Measurements from ENCODE around the gene PINK1. TPM values are rescaled to one million over a fixed set of nuclear protein-coding genes. Genes with fewer than 3 reads are reported as not detected.

The PINK1 gene
- total RNA-seq = 60.1 and 74.5 TPM in 2 replicates

GRCh38 chr1:20633190-20634064 is at the start of gene PINK1:
TSS of gene PINK1 (plus strand) at chr1:20633458. CDS start at chr1:20633549, 91 bp downstream.

DNA sequence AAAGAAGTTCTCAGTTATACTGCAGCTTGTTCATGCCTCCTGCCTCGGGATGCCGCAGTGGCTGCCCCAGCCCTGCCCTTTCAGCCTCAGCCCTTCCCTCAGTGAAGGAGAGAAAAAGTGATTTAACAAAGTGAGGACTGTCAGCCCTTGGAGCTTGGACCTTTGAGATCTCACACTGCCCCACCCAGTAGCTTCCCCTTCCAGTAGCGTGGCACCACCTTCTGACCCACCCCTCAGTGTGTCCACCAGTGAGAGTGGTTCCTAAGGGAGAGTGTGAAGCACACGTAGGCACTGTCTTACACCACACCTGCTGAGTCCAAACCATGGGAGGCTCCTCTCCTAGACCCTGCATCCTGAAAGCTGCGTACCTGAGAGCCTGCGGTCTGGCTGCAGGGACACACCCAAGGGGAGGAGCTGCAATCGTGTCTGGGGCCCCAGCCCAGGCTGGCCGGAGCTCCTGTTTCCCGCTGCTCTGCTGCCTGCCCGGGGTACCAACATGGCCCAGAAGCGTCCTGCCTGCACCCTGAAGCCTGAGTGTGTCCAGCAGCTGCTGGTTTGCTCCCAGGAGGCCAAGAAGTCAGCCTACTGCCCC is 44.5 kb upstream of the PINK1 start, which contains the start of gene CDA:
Gene CDA (plus strand): TSS at position 464 of the 592 bp plus-strand sequence. CDS start 33 bp downstream, at position 497.

GRCh38 chr1:20661207-20662109 is 28.2 kb downstream of the PINK1 start, which contains the start of gene DDOST:
TSS of gene DDOST (minus strand) at chr1:20661369. CDS start at chr1:20661350, 19 bp downstream.

Other genes with a start within 250 kb of the PINK1 start
- 6.2 and 10.8 TPM in 2 replicates for gene CAMK2N1, start 147.2 kb upstream of the PINK1 start, total RNA-seq
- 24.7 and 28.0 TPM in 2 replicates for gene MUL1, start 125.3 kb upstream of the PINK1 start, total RNA-seq
- not detected in 2 replicates for gene FAM43B, start 80.9 kb upstream of the PINK1 start, total RNA-seq
- 2.6 and 8.2 TPM in 2 replicates for gene CDA, start 44.4 kb upstream of the PINK1 start, total RNA-seq
- 235 and 305 TPM in 2 replicates for gene DDOST, start 27.9 kb downstream of the PINK1 start, total RNA-seq
- 1.7 TPM in 2 replicates for gene KIF17, start 84.5 kb downstream of the PINK1 start, total RNA-seq
- 31.5 and 64.6 TPM in 2 replicates for gene SH2D5, start 99.2 kb downstream of the PINK1 start, total RNA-seq
- 153 and 163 TPM in 2 replicates for gene HP1BP3, start 153.8 kb downstream of the PINK1 start, total RNA-seq